RWPE2 (cell line): ENCODE data around the gene MYL6B.
A peak's percentile ranks its signal among the peaks of the same experiment; 100 is the strongest.

Experiments used
- ATAC-seq: fragments of 200-7000 bp; cut with Tn5 transposase; 3 replicates; pipeline ENCODE4 v1.9.1; 2021; ENCODE audit warnings: low read depth
- DNase-seq: peaks from one replicate; pipeline ENCODE4 v3.0.0-alpha.2; 2020; ENCODE audit warnings: low spot score
- H3K27ac ChIP-seq: fragments of 450-650 bp; 2 replicates; pipeline ENCODE4 v1.5.1; 2017; ENCODE audit warnings: mild to moderate bottlenecking; ENCODE audit not compliant: poor library complexity, severe bottlenecking
- H3K27me3 ChIP-seq: fragments of 250-450 bp; sonication (Bioruptor Pico); 2 replicates; pipeline ENCODE4 v1.5.1; 2021; ENCODE audit warnings: mild to moderate bottlenecking, moderate library complexity; ENCODE audit not compliant: insufficient read depth, poor library complexity, severe bottlenecking
- H3K36me3 ChIP-seq: fragments of 250-450 bp; sonication (Bioruptor Pico); 2 replicates; pipeline ENCODE4 v1.5.1; 2020; ENCODE audit warnings: low read depth, mild to moderate bottlenecking, moderate library complexity
- H3K4me1 ChIP-seq: fragments of 250-450 bp; sonication (Bioruptor Pico); 2 replicates; pipeline ENCODE4 v1.5.1; 2021; ENCODE audit warnings: mild to moderate bottlenecking, moderate library complexity; ENCODE audit not compliant: insufficient read depth, poor library complexity, severe bottlenecking
- H3K4me3 ChIP-seq: fragments of 250-450 bp; sonication (Bioruptor Pico); 2 replicates; pipeline ENCODE4 v1.5.1; 2021; ENCODE audit warnings: mild to moderate bottlenecking, moderate library complexity; ENCODE audit not compliant: severe bottlenecking
- H3K9me3 ChIP-seq: fragments of 250-450 bp; sonication (Bioruptor Pico); 2 replicates; pipeline ENCODE4 v1.5.1; 2021; ENCODE audit warnings: mild to moderate bottlenecking, moderate library complexity; ENCODE audit not compliant: severe bottlenecking
- CTCF ChIP-seq: fragments of 450-650 bp; IDR thresholded peaks from one replicate; pipeline ENCODE4 v1.5.1; 2017; ENCODE audit warnings: mild to moderate bottlenecking, moderate library complexity; ENCODE audit not compliant: poor library complexity, severe bottlenecking

Gene MYL6B

GRCh38 chr12:56121204-56121870, 31.1 kb upstream of the MYL6B start:
- no peak overlapping the region for H3K27ac ChIP-seq
- H3K36me3 ChIP-seq, result peaks cover 18% of the 10 kb centered on the region
- no peak for TF ChIP-seq CTCF

GRCh38 chr12:56122637-56123036, 29.8 kb upstream of the MYL6B start:
- DNase-seq (no peak), ATAC-seq (no peak)
- no peak for TF ChIP-seq CTCF
- Histone ChIP-seq H3K9me3 (no peaks in the 10 kb centered on the region), H3K4me3 (no peak overlapping the region), H3K4me1 (peaks cover 36% of the 10 kb centered on the region), H3K27ac (no peak overlapping the region), H3K27me3 (no peaks in the 10 kb centered on the region), H3K36me3 (peaks cover 8% of the 10 kb centered on the region)

More at GRCh38 chr12:56121204-56121870, 31.1 kb upstream of the MYL6B start:
- ATAC-seq (no peak), DNase-seq (no peak)
- H3K9me3 ChIP-seq, result no peaks in the 10 kb centered on the region
- no peaks in the 10 kb centered on the region for H3K27me3 ChIP-seq
- H3K4me3 ChIP-seq, result no peak overlapping the region
- peaks cover 24% of the 10 kb centered on the region for H3K4me1 ChIP-seq

GRCh38 chr12:56124133-56124532, 28.3 kb upstream of the MYL6B start:
- ATAC-seq, result no peak

GRCh38 chr12:56126732-56127239, 25.6 kb upstream of the MYL6B start:
- no peak for ATAC-seq
- Histone ChIP-seq H3K4me3 (no peak overlapping the region), H3K36me3 (peaks cover 20% of the 10 kb centered on the region), H3K27me3 (no peaks in the 10 kb centered on the region), H3K4me1 (peaks cover 18% of the 10 kb centered on the region), H3K9me3 (no peaks in the 10 kb centered on the region), H3K27ac (peak overlapping the region; percentile 70)
- no peak for TF ChIP-seq CTCF
- no peak for DNase-seq

More at GRCh38 chr12:56124133-56124532, 28.3 kb upstream of the MYL6B start:
- Histone ChIP-seq H3K27ac (no peak overlapping the region), H3K4me1 (peaks cover 31% of the 10 kb centered on the region), H3K9me3 (no peaks in the 10 kb centered on the region), H3K4me3 (no peak overlapping the region), H3K36me3 (0 out of 2 replicates have a peak, but pooled peaks cover 5% of the 10 kb centered on the region), H3K27me3 (no peaks in the 10 kb centered on the region)
- DNase-seq, result no peak
- no peak for TF ChIP-seq CTCF

GRCh38 chr12:56127485-56127887, 24.9 kb upstream of the MYL6B start:
- Histone ChIP-seq H3K27ac (peak overlapping the region; percentile 70), H3K27me3 (no peaks in the 10 kb centered on the region), H3K36me3 (peaks cover 27% of the 10 kb centered on the region), H3K4me1 (peaks cover 18% of the 10 kb centered on the region), H3K4me3 (peak overlapping the region; percentile 89), H3K9me3 (no peaks in the 10 kb centered on the region)
- TF ChIP-seq CTCF, result no peak
- no peak for DNase-seq
- ATAC-seq, result no peak
